K562 (cell line): ENCODE data around the gene TMEM270. TPM values are rescaled to one million over a fixed set of nuclear protein-coding genes. Genes with fewer than 3 reads are reported as not detected.
A peak's percentile ranks its signal among the peaks of the same experiment; 100 is the strongest.
"Not testable (repeated sequence)": the region's sequence is repeated elsewhere in the genome, so short reads cannot be mapped to it uniquely, and the experiment has no call there.

Experiments used
- ATAC-seq: fragments of 200-7000 bp; cut with Tn5 transposase; 3 replicates; pipeline ENCODE4 v1.9.1; 2020; ENCODE audit warnings: moderate library complexity
- BruUV-seq: library from RNA; stranded (reverse); fragments of 400-500 nt; replicated peaks from 2 replicates; lab custom pipeline; 2021; lab: Mats Ljungman, UMichigan
- CTCF ChIA-PET: fragments of 300-600 bp; formaldehyde crosslinking; extraction: SDS; loops from one replicate; lab custom pipeline; 2021; ENCODE audit warnings: low intra/inter-chr PET ratio; lab: Yijun Ruan, JAX
- POLR2A ChIA-PET: fragments of 300-600, 350-650 bp; sonication (Branson Sonifier 250); formaldehyde crosslinking; extraction: SDS; loops from one replicate; lab custom pipeline; 2021; ENCODE audit warnings: antibody characterized with exemption, inconsistent platforms; lab: Yijun Ruan, JAX
- DNase-seq, 4 experiments: peaks; one replicate each; pipeline versions ENCODE4 v3.0.0 to v3.0.0-alpha.2; 2011 to 2018; ENCODE audit warnings: low spot score in 3 of 4, mixed read lengths in 3 of 4; ENCODE audit errors: extremely low read depth in 1 of 4
- FAIRE-seq: peaks from 2 replicates; lab custom pipeline; 2011; peaks lifted over from hg19 to GRCh38; lab: Jason Lieb, UNC
- H2AFZ ChIP-seq: 2 replicates; pipeline ENCODE4 v1.6.0; 2011; ENCODE audit warnings: low read depth, low read length, control low read depth, inconsistent platforms
- H3K27ac ChIP-seq: fragments of 200-600 bp; 3 replicates; pipeline ENCODE4 v1.8.0; 2011; ENCODE audit warnings: low read depth, mild to moderate bottlenecking, control low read depth, inconsistent platforms, low read length, moderate library complexity, mixed read lengths; ENCODE audit errors: extremely low read depth
- H3K27me3 ChIP-seq, 2 experiments: fragments of 300-600 bp in 1 of 2; 2 replicates in 1 of 2; 3 replicates in 1 of 2; pipeline versions ENCODE4 v1.6.0 to v1.8.0; 2011; ENCODE audit warnings: inconsistent platforms in 2 of 2, low read length in 2 of 2, mild to moderate bottlenecking in 1 of 2, mixed read lengths in 1 of 2, moderate library complexity in 1 of 2; ENCODE audit not compliant: control insufficient read depth in 2 of 2, insufficient read depth in 2 of 2
- H3K36me3 ChIP-seq: fragments of 300-600 bp; 3 replicates; pipeline ENCODE4 v1.8.0; 2011; ENCODE audit warnings: mild to moderate bottlenecking, low read length, inconsistent platforms; ENCODE audit not compliant: control insufficient read depth, insufficient read depth
- H3K4me1 ChIP-seq, 2 experiments: fragments of 200-600 bp in 1 of 2; replicated peaks in 1 of 2; 2 replicates in 1 of 2; 3 replicates in 1 of 2; pipeline versions ENCODE4 v1.5.1 to v1.8.0; 2011; ENCODE audit warnings: inconsistent platforms in 2 of 2, low read length in 2 of 2, mild to moderate bottlenecking in 1 of 2, mixed read lengths in 1 of 2, moderate library complexity in 1 of 2; ENCODE audit not compliant: control insufficient read depth in 2 of 2, insufficient read depth in 2 of 2
- H3K4me2 ChIP-seq: 2 replicates; pipeline ENCODE4 v1.6.1; 2011; ENCODE audit warnings: low read length, control low read depth, inconsistent platforms, mixed read lengths; ENCODE audit not compliant: insufficient read depth
- H3K4me3 ChIP-seq: fragments of 200-600 bp; sonication (generic), shearing (Covaris generic); 2 replicates; pipeline ENCODE4 v1.5.1; 2016; ENCODE audit warnings: control low read depth, inconsistent platforms
- H3K79me2 ChIP-seq: fragments of 200-600 bp; 3 replicates; pipeline ENCODE4 v1.8.0; 2011; ENCODE audit warnings: low read length, inconsistent platforms; ENCODE audit not compliant: control insufficient read depth, insufficient read depth
- H3K9ac ChIP-seq, 2 experiments: 2 replicates each; pipeline versions ENCODE4 v1.6.0 to v1.6.1; 2011; ENCODE audit warnings: low read depth in 2 of 2, low read length in 2 of 2, control low read depth in 1 of 2, inconsistent platforms in 1 of 2, mild to moderate bottlenecking in 1 of 2, mixed read lengths in 1 of 2; ENCODE audit not compliant: insufficient read depth in 1 of 2
- H3K9me1 ChIP-seq: one replicate; pipeline ENCODE4 v1.6.0; 2011; ENCODE audit warnings: inconsistent platforms, mild to moderate bottlenecking, low read length, moderate library complexity; ENCODE audit not compliant: control insufficient read depth, insufficient read depth
- H3K9me3 ChIP-seq: replicated peaks from 2 replicates; pipeline ENCODE4 v1.5.1; 2011; ENCODE audit warnings: low read depth, low read length, inconsistent platforms; ENCODE audit not compliant: control insufficient read depth, insufficient read depth
- H4K20me1 ChIP-seq: replicated peaks from 2 replicates; pipeline ENCODE4 v1.6.1; 2011; ENCODE audit warnings: low read length, inconsistent platforms, mixed read lengths; ENCODE audit not compliant: control insufficient read depth, insufficient read depth
- BCOR ChIP-seq: fragments of 450-650 bp; IDR thresholded peaks from 2 replicates; pipeline ENCODE4 v1.6.1; 2016
- CHD4 ChIP-seq: fragments of 200-600 bp; sonication (generic); IDR thresholded peaks from 3 replicates; pipeline ENCODE4 v1.6.1; 2012; ENCODE audit warnings: low read depth, mild to moderate bottlenecking, mixed read lengths, low read length, inconsistent platforms; ENCODE audit not compliant: insufficient read depth, insufficient replicate concordance, poor library complexity, severe bottlenecking
- EHMT2 ChIP-seq: fragments of 450-650 bp; IDR thresholded peaks from 2 replicates; pipeline ENCODE4 v1.6.1; 2018; ENCODE audit warnings: antibody characterized with exemption
- FOXK2 ChIP-seq, 2 experiments: fragments of 450-650 bp; IDR thresholded peaks in 1 of 2; conservative IDR thresholded peaks in 1 of 2; 2 replicates each; pipeline ENCODE4 v1.6.1; 2016; ENCODE audit warnings: low read depth in 2 of 2, mild to moderate bottlenecking in 1 of 2
- KDM1A ChIP-seq, 2 experiments: fragments of 450-650 bp; IDR thresholded peaks; 2 replicates each; pipeline ENCODE4 v1.6.1; 2016; ENCODE audit warnings: mild to moderate bottlenecking in 2 of 2
- LARP7 ChIP-seq: fragments of 450-650 bp; IDR thresholded peaks from 2 replicates; pipeline ENCODE4 v1.6.1; 2016
- MCM3 ChIP-seq: fragments of 450-650 bp; IDR thresholded peaks from 2 replicates; pipeline ENCODE4 v1.6.1; 2016
- RBM25 ChIP-seq: fragments of 200-400 bp; formaldehyde crosslinking; IDR thresholded peaks from 2 replicates; pipeline ENCODE4 v1.6.1; 2018; ENCODE audit warnings: low read length, low read depth, moderate library complexity; ENCODE audit not compliant: severe bottlenecking
- YBX1 ChIP-seq: fragments of 450-650 bp; IDR thresholded peaks from 2 replicates; pipeline ENCODE4 v1.7.1; 2016; ENCODE audit warnings: mild to moderate bottlenecking
- ZNF239 ChIP-seq: fragments of 250-450 bp; sonication (Bioruptor Pico); IDR thresholded peaks from 2 replicates; pipeline ENCODE4 v1.4.0; 2020; ENCODE audit warnings: mild to moderate bottlenecking
- ZNF24 ChIP-seq: fragments of 450-650 bp; IDR thresholded peaks from 2 replicates; pipeline ENCODE4 v1.6.1; 2016
- WGBS: fragments of 100-300 bp; shearing (Covaris generic); methylation state at CpG from one replicate; pipeline ENCODE4 v1.1.6; 2016; ENCODE audit warnings: low coverage, mixed read lengths; ENCODE audit not compliant: insufficient coverage; ENCODE audit errors: missing lambda C conversion rate; 5-methylcytosine and 5-hydroxymethylcytosine counted together
- in situ Hi-C: fragments of 300-500 bp; cut with MboI; formaldehyde crosslinking; loops from 4 replicates; pipeline ENCODE4 v1.15.0; 2018; ENCODE audit warnings: inconsistent platforms, mixed read lengths
- intact Hi-C: fragments of 100-400 bp; cut with micrococcal nuclease; formaldehyde crosslinking; loops from 2 replicates; pipeline ENCODE4 v1.14.2; 2022
- polyA plus RNA-seq, 8 experiments: library from polyadenylated mRNA; depleted of rRNA in 4 of 8; stranded (reverse) in 5 of 8; unstranded in 3 of 8; fragments of >200 nt; fragmentation: Nextera tagmentation in 2 of 8; fragmentation: Illumina TruSeq in 1 of 8; extraction: Ambion mirVana in 2 of 8; extraction: Trizol in 1 of 8; gene quantifications; 2 replicates each; pipeline versions ENCODE4 v1.2.1 to v1.2.3, GENCODE V29; 2011 to 2014; ENCODE audit warnings: inconsistent platforms in 1 of 8, missing spikeins in 1 of 8
- total RNA-seq, 7 experiments: library from RNA; depleted of rRNA in 6 of 7; stranded (reverse); fragments of >200 nt in 6 of 7; fragmentation: Illumina TruSeq in 2 of 7; extraction: Trizol in 2 of 7; gene quantifications; 2 replicates each; pipeline versions ENCODE4 v1.2.1 to v1.2.3, GENCODE V29; 2011 to 2021; ENCODE audit warnings: low replicate concordance in 1 of 7
- TF ChIP-seq, protein P1 (sequence below): fragments of 450-650 bp; formaldehyde crosslinking; IDR thresholded peaks from 2 replicates; pipeline ENCODE4 v1.4.0; 2022; ENCODE audit warnings: missing genetic modification characterization
- TF ChIP-seq, protein P2 (sequence below): IDR thresholded peaks from 2 replicates; pipeline ENCODE4 v1.6.1; 2016; ENCODE audit warnings: missing genetic modification characterization, missing compliant biosample characterization

Gene TMEM270
- total and polyA plus RNA-seq, 9 of the 15 experiments (the other 6 are each of a cell fraction or from before 2014, with no cell fraction given), result not detected

DNA sequence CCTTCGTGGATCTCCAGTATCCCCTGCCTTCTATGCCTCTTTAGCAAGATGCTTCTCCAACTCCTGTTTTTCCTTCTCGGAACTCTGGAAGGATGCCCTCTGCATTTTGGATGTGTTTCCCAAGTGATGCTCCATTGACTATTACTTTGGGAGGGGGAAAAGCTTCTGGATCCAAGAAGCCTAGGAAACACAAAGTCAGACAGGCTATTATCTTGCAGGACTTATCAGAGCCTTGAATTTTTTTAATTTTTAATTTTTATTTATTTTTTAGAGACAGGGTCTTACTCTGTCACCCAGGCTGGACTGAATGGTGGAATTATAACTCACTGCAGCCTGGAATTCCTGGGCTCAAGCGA is 21.1 kb downstream of the TMEM270 start:
- WGBS, result 19% methylated on average over 3 of the region's 3 CpGs
- intact Hi-C loops (no loop called here), in situ Hi-C loops (loop anchor here (5.0 kb wide), 1 partner anchor 140 kb away; no protein-coding TSS in a partner anchor)
- TF ChIP-seq RBM25 (peak; percentile 90), CHD4 (no peak), BCOR (peak; percentile 49), ZNF239 (CRISPR knock-in tag) (peak; percentile 99), KDM1A (IDR thresholded peaks at IDR 0.05) (peak in 1 of 2 experiments; percentile 49; a peak in 1 of 4 replicates)
- Histone ChIP-seq H3K79me2 (no peaks in the 10 kb centered on the region), H3K4me2 (no peak overlapping the region), H3K4me1 (peaks cover 12 to 22% of the 10 kb centered on the region in 2 experiments), H3K27me3 (peaks cover 16 to 53% of the 10 kb centered on the region in 2 experiments), H3K9ac (no peak overlapping the region), H4K20me1 (peaks cover 29% of the 10 kb centered on the region), H2AFZ (no peak overlapping the region), H3K9me3 (no peaks in the 10 kb centered on the region), H3K4me3 (no peak overlapping the region), H3K36me3 (no peaks in the 10 kb centered on the region), H3K9me1 (no peaks in the 10 kb centered on the region), H3K27ac (no peak overlapping the region)
- BruUV-seq, result no TSS peak
- FAIRE-seq, result no peak
- ChIA-PET POLR2A (no interaction called here), CTCF (no interaction called here)
- ATAC-seq, result no peak
- no peak for DNase-seq

DNA sequence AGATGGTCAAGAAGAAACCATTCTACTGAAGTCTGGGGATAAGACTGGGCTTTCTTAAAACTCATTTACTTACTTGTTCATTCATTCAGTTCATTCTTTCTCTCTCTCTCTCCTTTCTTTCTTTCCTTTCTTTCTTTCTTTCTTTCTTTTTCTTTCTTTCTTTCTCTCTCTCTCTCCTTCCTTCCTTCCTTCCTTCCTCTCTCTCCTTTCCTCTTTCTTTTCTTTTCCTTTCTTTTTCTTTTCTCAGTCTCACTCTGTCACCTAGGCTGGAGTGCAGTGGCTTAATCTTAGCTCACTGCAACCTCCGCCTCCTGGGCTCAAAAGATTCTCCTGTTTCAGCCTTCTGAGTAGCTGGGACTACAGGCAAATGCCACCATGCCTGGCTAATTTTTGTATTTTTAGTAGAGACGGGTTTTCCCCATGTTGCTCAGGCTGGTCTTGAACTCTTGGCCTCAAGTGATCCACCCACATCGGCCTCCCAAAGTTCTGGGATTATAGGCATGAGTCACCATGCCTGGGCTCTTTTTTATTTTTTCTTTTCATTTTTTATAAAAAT is 24.0 kb downstream of the TMEM270 start:
- H3K9me1 ChIP-seq, H3K27ac ChIP-seq, H3K4me2 ChIP-seq, DNase-seq, BruUV-seq, FAIRE-seq, ATAC-seq, CTCF ChIA-PET, H3K36me3 ChIP-seq, H3K9ac ChIP-seq, H3K9me3 ChIP-seq, H3K79me2 ChIP-seq, H3K4me3 ChIP-seq, H2AFZ ChIP-seq: not testable (repeated sequence)
- POLR2A ChIA-PET, result interaction anchor here (0.8 to 1.5 kb wide), 2 partner anchors 12 to 179 kb away, joined by 4 to 5 read pairs; no protein-coding TSS in a partner anchor
- intact Hi-C loops, result loop anchor here (5.0 kb wide), 1 partner anchor 142 kb away; the partner anchor contains the start of gene ELN
- Histone ChIP-seq H3K27me3 (peaks cover 10 to 41% of the 10 kb centered on the region in 2 experiments), H4K20me1 (peaks cover 19% of the 10 kb centered on the region), H3K4me1 (peaks cover 12 to 21% of the 10 kb centered on the region in 2 experiments)
- in situ Hi-C loops, result loop anchor here (5.0 kb wide), 1 partner anchor 137 kb away; no protein-coding TSS in a partner anchor
- 11% methylated on average over 3 of the region's 3 CpGs for WGBS
- TF ChIP-seq, protein P1, sequence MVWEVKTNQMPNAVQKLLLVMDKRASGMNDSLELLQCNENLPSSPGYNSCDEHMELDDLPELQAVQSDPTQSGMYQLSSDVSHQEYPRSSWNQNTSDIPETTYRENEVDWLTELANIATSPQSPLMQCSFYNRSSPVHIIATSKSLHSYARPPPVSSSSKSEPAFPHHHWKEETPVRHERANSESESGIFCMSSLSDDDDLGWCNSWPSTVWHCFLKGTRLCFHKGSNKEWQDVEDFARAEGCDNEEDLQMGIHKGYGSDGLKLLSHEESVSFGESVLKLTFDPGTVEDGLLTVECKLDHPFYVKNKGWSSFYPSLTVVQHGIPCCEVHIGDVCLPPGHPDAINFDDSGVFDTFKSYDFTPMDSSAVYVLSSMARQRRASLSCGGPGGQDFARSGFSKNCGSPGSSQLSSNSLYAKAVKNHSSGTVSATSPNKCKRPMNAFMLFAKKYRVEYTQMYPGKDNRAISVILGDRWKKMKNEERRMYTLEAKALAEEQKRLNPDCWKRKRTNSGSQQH, result 0 out of 2 replicates have a peak, but pooled peaks have one; percentile 81
- TF ChIP-seq YBX1 (peak; percentile 81; the same call in 1 of the 2 replicates), EHMT2 (peak; percentile 37; the same call in 1 of the 2 replicates), LARP7 (0 out of 2 replicates have a peak, but pooled peaks have one; percentile 79), ZNF24 (0 out of 2 replicates have a peak, but pooled peaks have one; percentile 17), FOXK2 (conservative IDR thresholded peaks at IDR 0.05 in 1 of 2, IDR thresholded peaks at IDR 0.05 in 1 of 2; ENCODE audit: low read depth in 2 of 2) (0 out of 4 replicates have a peak, but pooled peaks of 1 of the 2 experiments have one; percentile 18), MCM3 (0 out of 2 replicates have a peak, but pooled peaks have one; percentile 27), KDM1A (IDR thresholded peaks at IDR 0.05) (peak in 1 of 2 experiments; percentile 19; a peak in 1 of 4 replicates)
- TF ChIP-seq, protein P2, sequence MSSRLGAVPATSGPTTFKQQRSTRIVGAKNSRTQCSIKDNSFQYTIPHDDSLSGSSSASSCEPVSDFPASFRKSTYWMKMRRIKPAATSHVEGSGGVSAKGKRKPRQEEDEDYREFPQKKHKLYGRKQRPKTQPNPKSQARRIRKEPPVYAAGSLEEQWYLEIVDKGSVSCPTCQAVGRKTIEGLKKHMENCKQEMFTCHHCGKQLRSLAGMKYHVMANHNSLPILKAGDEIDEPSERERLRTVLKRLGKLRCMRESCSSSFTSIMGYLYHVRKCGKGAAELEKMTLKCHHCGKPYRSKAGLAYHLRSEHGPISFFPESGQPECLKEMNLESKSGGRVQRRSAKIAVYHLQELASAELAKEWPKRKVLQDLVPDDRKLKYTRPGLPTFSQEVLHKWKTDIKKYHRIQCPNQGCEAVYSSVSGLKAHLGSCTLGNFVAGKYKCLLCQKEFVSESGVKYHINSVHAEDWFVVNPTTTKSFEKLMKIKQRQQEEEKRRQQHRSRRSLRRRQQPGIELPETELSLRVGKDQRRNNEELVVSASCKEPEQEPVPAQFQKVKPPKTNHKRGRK (tag), result peak; percentile 100
